Erythroblast (primary cell): ENCODE measurements around the gene GALP.

Experiments used
- GATA1 ChIP-seq: IDR thresholded peaks from 2 replicates; pipeline ENCODE4 v1.6.1; 2011; ENCODE audit warnings: low read depth, mild to moderate bottlenecking, control low read depth, low read length, moderate library complexity
- POLR2A ChIP-seq: IDR thresholded peaks from 2 replicates; pipeline ENCODE4 v1.6.1; 2011; ENCODE audit warnings: mild to moderate bottlenecking, low read length

DNA sequence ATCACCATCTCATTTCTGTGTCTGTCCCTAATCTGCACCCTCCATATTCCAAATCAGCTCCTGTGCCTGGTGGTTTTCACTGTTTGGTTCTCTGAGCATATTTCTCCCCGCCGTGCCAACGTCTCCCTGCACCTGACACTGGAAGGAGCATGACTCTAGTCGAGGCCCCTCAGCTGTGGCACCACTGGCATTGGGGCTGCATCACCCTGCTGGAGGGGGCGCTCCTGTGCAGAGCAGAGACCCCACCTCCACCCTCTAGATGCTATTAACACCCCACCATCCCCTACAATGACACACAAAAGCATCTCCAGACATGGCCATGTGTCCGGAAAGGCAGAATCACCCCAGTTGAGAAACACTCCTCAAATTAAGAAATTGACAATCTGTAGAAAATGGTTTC, 47.1 kb downstream of the GALP start:
- TF ChIP-seq POLR2A (no peak), GATA1 (no peak)
